Measurements from ENCODE around the gene BEND6.

Gene BEND6

DNA sequence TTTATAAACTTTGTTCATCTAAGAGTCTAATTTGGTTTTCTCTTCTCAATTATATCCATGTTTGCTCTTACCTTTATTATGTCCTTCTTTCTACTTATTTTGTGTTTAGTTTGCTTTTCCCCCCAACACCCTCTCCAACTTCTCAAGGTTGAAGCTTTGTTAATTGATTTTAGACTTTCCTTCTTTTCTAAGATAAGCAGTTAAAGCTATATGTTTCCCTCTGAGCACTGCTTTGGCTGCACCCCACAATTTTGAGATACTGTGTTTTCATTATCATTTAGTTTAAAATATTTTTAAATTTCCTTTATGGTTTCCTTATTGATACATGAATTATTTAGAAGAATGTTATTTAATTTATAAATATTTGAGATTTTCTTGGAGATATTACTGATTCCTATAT lies 13.9 kb upstream of the BEND6 start:
- no peak for DNase-seq (ENCODE audit: low spot score)

- no peak for DNase-seq (ENCODE audit: low spot score)
These were observed 10.2 kb upstream of the BEND6 start for GRCh38 chr6:56944661-56945060.

DNA sequence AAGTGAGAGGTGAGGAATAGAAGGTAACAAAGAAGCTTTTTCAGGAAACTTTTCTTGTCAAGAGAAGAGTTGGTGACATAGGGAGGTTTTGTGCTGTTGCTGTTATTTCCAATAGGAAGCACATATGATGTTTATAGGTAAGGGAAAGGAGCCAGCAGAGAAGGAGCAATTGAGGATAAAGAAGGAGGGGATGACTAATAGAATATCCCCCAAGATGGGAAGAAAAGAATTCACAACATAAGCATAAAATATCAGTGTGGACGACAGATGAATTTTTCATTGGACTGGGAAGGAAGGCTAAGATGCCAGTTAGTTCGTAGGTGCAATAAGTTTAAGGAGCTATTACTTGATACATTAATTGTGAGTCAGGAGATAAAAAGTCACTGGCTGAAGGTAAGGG lies 8.5 kb upstream of the BEND6 start:
- no peak for DNase-seq (ENCODE audit: low spot score)

DNA sequence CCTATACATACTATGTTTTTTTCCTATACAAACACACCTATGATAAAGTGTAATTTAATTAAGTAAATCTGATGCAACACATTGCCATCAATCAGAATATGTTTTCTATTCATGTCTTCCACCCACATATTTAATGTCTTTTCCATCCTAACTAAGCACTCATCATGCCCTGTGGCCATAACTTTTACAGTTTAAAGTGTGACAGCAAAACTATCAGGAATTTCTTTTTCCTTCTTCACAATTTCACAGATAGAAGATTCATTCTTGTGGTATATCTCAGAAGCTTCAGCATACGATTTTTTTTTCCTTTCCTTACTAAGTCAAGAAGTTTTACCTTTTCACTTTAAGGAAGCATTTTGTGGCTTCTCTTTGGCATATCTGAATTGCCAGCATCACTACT lies 7.0 kb upstream of the BEND6 start:
- DNase-seq (ENCODE audit: low spot score): no peak

DNA sequence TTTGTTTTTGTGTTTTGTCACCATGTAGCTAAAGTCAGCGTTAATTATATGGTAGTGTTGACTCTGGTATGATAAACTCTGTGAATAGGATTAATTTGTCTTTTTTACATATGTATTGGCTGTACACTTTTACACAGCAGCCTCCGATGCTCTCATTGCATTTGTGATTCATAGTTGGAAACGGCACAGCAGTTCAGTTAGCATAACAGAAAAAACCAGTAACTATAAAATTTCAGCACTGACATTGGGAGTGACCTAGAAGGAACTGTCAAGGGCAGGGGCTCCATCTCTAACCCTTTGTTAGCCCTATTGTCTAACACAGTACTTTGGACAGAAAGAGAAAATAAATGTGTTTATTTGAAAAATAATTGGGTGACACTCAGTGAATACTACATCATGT lies 5.6 kb upstream of the BEND6 start:
- no peak for DNase-seq (ENCODE audit: low spot score)

DNA sequence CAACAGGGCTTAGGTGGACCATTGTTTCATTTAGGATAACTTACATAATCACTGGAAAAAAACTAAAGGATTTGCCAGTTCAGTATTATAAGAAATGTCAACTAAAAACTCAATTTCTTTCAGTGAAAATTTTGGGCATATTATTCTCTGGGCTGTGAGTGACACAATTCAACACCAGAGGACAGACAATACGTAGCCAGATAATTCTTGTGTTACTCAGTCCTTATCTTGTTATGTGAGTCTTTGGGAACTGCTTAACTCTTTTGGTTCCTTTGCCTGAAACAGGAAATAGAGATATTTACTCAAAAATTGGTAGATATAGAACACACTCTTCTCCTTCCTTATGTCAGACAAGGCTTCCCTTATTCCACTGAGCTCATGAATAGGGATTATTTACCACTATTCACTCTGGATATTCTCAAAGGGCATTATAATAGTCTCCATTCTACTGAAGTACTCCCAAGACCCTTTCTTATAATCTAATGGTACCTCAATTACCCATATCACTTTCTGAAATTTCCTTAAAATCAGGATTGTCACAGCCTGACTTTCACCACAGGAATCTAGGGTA lies 4.9 kb upstream of the BEND6 start:
- DNase-seq (ENCODE audit: low spot score): no peak

- DNase-seq (ENCODE audit: low spot score): no peak
These were observed 3.7 kb upstream of the BEND6 start for GRCh38 chr6:56951049-56951831.

GRCh38 chr6:56953597-56954402 lies 1.1 kb upstream of the BEND6 start:
- DNase-seq (ENCODE audit: low spot score): peak; percentile 13

GRCh38 chr6:56955171-56956155 lies 556 bp downstream of the BEND6 start:
- peak; percentile 84 for DNase-seq (ENCODE audit: low spot score)

DNA sequence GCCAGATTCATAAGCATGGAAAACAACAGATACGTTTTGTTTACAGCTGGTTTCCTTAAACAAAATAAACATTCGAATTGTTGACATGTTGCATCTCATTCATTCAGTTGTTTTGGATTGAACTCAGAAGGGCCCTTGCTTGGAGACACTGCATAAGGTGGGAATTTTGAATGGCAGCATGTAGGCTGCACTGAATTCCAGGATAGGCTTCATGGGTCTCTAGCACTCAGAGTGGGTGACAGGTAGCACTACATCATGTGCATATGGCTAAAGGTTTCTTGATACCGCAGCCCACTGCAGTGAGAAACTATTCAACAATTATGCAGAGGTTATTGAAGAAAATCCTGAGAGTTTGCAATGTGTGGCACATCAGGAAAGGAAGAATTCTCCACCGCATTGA lies 1.6 kb downstream of the BEND6 start:
- DNase-seq (ENCODE audit: low spot score): no peak

DNA sequence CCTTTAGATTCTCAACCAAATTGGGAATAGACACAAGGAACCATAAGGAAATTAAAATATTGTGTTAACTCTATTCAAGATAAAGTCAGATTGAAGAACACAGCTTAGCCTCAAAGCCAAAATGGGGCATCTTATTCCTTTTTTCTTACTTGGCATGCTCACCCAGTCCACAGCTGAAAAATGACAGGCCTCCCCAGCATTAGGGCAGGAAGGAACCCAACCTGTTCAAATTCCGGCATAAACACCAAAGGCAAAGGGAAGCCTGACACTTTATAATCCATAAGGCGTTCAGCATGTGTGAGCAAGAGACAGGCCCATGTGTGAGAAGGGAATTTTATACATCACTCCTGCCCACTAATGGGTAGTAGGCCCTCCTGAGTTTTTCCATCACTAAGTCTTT lies 2.9 kb downstream of the BEND6 start:
- DNase-seq (ENCODE audit: low spot score): no peak

DNA sequence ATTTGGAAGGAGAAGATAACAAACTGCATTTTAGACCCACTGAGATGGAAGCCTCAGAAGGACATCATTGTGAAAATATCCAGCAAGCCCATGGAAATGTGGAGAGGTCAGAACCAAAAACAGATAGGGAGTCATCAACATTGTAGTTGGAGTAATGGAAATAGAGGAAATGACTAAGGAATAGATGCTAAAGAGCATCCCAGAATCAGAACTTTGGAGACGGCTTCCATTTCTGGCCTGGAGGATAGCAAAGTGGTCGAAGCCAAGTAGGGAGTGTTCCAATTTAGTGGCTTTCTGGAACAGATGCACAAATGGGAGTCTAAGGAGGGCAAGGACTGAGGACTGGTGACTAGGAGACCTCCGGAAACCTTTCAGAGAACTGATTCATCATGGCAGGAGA lies 3.6 kb downstream of the BEND6 start:
- DNase-seq (ENCODE audit: low spot score): no peak

DNA sequence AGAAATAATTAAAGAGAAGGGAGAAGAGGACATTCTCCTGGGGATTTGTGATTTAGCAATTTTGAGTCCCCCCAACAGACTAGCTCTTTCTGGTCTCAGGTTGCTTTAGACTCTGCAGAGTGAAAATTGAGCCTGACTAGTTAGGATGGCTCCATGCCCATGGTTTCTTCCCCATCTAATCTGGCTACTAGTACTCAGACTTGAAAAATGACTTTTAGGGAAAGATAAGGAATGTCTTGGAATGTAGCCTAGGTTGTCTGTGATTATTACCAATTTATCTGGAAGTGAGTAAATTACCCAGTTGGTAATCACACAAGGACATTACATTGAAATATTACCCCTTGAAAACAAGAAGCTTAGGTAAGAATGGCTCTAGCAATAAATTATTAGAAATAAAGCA lies 4.2 kb downstream of the BEND6 start:
- DNase-seq (ENCODE audit: low spot score): no peak

DNA sequence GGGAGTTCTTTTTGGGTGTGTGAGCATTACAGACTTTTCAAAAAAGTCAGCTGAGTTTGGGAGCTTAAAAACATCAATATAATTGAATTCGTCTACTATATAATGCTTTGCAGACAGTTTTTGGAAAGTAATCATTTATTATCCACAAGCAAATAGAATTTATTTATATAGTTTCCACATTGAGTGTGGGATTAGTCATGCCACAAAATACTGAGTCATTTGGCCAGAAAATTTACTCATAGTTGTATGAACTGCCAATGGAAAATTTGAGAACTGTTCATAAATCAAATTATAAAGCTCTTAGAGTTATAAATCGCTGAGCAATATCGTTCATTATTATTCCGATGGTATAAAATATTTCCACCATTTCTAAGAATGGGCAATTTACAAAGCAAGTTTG lies 5.0 kb downstream of the BEND6 start:
- no peak for DNase-seq (ENCODE audit: low spot score)

GRCh38 chr6:56961151-56961550 lies 6.2 kb downstream of the BEND6 start:
- DNase-seq (ENCODE audit: low spot score): no peak

GRCh38 chr6:56962441-56962840 lies 7.5 kb downstream of the BEND6 start:
- no peak for DNase-seq (ENCODE audit: low spot score)

GRCh38 chr6:56963043-56963442 lies 8.1 kb downstream of the BEND6 start:
- no peak for DNase-seq (ENCODE audit: low spot score)

DNA sequence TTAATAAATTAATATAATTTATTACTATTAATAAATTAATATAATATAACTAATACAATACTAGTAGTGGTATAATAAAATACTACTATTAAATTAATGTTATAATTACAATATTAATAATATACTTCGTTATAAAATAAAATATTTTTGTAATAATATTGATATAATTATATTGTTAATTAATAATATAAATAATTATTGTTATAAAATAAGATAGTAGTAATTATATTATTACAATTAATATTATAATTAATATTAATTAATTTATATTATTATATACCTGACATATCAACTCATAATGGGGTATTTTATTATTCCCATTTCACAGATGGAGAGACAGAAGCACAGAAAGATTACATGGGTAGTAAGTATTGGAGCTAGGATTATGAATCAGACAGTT lies 8.9 kb downstream of the BEND6 start:
- no peak for DNase-seq (ENCODE audit: low spot score)

DNA sequence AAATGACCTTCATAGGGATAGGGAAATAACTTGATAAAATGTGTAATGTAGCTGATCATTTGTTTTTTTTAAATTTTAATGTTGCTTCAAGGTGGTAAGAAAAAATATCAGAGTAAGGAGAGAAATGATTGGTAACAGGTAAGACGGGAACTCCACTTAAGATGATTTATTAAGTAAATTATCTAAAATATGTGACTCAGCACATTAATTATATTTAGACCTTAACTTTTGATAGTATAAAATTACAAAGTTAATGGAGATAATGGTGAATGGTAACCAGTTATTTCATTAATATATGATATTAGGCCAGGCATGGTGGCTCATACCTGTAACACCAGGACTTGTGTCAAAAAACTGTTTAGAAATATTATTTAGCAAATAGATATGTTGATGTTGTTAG lies 10.2 kb downstream of the BEND6 start:
- no peak for DNase-seq (ENCODE audit: low spot score)

DNA sequence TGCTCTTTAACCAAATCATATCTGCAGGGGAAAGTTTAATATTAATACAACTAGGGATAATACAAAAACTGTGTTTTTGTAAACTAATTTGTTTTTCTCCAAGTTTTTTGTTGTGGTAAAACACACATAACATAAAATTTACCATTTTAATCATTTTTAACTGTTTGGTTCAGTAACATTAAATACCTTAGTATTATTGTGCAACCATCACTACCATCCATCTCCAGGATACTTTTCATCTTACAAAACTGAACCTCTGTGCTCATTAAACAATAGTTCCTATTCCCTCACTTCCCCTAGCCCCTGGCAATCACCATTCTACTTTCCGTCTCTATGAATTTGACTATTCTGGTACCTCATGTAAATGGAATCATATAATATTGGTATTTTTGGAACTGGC lies 15.9 kb downstream of the BEND6 start:
- DNase-seq (ENCODE audit: low spot score): no peak

GRCh38 chr6:56977192-56977591 lies 22.3 kb downstream of the BEND6 start:
- DNase-seq (ENCODE audit: low spot score): no peak

DNA sequence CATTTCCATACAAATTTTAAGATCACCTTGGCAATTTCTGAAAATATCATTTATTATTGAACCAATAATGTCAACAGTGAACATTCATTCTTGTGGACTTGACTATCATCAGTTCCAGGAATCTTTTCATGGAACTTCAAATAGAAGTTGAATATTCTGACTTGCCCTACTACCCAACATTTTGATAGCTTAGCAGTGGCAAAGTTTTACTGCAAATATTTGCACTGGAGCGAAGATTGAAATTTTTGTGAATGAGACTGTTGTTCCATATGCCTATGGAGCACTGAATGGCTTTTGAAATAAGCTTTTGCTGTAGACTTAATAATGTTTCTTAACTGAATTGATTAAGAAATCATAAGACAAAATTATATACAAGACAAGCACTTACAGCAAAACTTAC lies 23.6 kb downstream of the BEND6 start:
- DNase-seq (ENCODE audit: low spot score): no peak

Data from NAMALWA (cell line).